Right renal pelvis (tissue), 4 donors: ENCODE data around the gene PTGER2. TPM values are rescaled to one million over a fixed set of nuclear protein-coding genes. Genes with fewer than 3 reads are reported as not detected.

ENCODE experiments used
- DNase-seq, 4 donors: peaks; one replicate each; pipeline ENCODE4 v3.0.0-alpha.2; 2013; ENCODE audit warnings: low read depth in 4 of 4, low spot score in 3 of 4, missing footprints in 1 of 4
- polyA plus RNA-seq, 4 donors: library from polyadenylated mRNA; unstranded; fragments of 120-200 nt; gene quantifications; one replicate each; pipeline ENCODE4 v1.2.1, GENCODE V29; 2013; ENCODE audit not compliant: insufficient read length in 4 of 4

PTGER2 gene, protein sequence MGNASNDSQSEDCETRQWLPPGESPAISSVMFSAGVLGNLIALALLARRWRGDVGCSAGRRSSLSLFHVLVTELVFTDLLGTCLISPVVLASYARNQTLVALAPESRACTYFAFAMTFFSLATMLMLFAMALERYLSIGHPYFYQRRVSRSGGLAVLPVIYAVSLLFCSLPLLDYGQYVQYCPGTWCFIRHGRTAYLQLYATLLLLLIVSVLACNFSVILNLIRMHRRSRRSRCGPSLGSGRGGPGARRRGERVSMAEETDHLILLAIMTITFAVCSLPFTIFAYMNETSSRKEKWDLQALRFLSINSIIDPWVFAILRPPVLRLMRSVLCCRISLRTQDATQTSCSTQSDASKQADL
- polyA plus RNA-seq, result 1 to 10 TPM; 6.2 to 8.7 (median 7.2) TPM

DNA sequence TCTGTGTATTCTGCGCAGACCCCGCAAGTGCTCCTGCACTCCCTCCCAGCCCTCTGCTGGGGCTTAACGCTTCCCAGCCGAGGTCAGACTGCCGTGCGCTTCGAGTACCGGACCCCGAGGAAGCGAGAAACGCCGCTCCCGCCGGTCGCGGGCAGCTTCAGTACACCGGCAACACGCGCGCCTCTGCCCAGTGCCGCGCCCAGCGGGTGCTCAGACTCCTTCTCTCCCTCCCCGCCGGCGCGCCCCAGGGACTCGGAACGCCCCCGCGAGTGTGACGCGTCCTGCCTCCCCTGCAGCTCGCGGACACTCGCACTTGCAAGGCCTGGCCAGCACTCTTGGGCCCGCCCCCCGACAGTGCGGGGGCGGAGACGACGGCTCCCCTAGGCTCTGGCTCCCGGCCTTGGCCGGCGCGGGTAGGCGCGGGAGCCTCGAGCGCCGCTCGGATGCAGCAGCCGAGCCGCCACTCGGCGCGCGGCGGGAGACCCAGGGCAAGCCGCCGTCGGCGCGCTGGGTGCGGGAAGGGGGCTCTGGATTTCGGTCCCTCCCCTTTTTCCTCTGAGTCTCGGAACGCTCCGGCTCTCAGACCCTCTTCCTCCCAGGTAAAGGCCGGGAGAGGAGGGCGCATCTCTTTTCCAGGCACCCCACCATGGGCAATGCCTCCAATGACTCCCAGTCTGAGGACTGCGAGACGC lies at the start of gene PTGER2:
TSS of gene PTGER2 (plus strand) at position 410 of the 692 bp plus-strand sequence. CDS start at position 647, 237 bp downstream.
- peak; percentile 64 to 71 (median 68) for DNase-seq

- DNase-seq, result no peak
These were observed 48.9 kb upstream of the PTGER2 start for GRCh38 chr14:52265253-52265652.

GRCh38 chr14:52266179-52266578 lies 47.9 kb upstream of the PTGER2 start:
- no peak for DNase-seq

GRCh38 chr14:52266782-52267181 lies 47.3 kb upstream of the PTGER2 start:
- no peak for DNase-seq

GRCh38 chr14:52267501-52268278 lies 46.4 kb upstream of the PTGER2 start, which contains the start of gene PTGDR:
TSS of gene PTGDR (plus strand) at chr14:52267698. CDS start at chr14:52267815, 117 bp downstream.
- peak in 1 of 4 donors; percentile 32 for DNase-seq

DNA sequence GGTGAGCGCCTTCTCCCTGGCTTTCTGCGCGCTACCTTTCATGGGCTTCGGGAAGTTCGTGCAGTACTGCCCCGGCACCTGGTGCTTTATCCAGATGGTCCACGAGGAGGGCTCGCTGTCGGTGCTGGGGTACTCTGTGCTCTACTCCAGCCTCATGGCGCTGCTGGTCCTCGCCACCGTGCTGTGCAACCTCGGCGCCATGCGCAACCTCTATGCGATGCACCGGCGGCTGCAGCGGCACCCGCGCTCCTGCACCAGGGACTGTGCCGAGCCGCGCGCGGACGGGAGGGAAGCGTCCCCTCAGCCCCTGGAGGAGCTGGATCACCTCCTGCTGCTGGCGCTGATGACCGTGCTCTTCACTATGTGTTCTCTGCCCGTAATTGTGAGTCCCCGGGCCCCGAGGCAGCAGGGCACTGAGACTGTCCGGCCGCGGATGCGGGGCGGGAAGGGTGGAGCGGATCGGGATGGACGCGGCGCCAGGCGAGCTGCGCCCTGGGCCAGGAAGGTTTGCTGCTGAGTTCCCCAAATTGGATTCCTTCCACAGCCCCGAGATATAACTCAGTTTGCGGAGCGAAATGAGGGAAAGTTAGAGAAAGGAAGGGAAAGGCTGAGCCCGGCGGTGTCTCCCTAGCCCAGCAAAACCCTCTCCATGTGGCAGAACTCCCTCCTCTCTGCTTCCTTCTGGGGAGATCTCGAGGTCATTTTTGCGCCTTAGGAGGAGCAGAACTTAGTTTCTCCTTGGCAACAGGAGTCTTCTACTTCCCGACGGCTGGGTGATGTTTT lies 45.6 kb upstream of the PTGER2 start:
- peak in 1 of 4 donors; percentile 41 for DNase-seq

- no peak for DNase-seq
These were observed 45.0 kb upstream of the PTGER2 start for GRCh38 chr14:52269100-52269499.

- no peak for DNase-seq
These were observed 44.1 kb upstream of the PTGER2 start for GRCh38 chr14:52269982-52270381.

- no peak for DNase-seq
These were observed 42.6 kb upstream of the PTGER2 start for GRCh38 chr14:52271538-52271937.

DNA sequence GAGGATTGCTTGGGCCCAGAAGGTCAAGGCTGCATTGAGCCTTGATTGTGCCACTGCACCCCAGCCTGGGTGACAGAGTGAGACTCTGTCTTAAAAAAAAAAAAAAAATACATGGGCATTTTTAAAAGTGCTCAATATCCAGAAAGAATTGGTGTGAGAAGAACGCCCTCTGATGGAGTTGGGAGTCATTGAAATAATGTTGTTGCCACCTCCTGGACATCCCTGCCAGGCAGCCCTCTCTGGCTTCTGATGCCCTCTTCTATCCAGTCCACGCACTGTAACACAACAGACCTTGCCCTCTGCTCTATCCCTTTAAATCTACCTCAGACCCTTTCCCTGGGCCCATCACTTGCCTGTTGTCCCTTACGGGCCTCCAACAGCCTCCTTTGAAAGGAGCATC lies 41.7 kb upstream of the PTGER2 start:
- DNase-seq, result no peak

GRCh38 chr14:52275372-52275771 lies 38.7 kb upstream of the PTGER2 start:
- no peak for DNase-seq

DNA sequence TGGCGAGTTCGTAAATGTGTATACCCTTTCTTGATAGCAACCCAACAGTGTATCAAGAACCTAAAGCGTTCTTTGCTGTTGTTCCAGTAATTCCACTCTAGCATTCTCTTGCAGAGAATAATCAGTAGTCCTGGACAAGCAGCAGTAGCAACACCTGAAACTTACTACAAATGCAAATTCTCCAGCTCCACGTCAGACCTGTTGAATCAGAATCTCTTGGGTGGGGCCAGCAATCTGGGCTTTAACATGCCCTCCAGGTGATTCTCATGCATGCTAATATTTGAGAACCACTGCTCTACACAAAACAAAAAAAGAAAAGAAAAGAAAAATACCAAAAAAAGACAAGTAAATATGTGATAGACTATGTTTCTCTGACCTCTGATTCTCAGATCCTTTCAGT lies 36.6 kb upstream of the PTGER2 start:
- no peak for DNase-seq

DNA sequence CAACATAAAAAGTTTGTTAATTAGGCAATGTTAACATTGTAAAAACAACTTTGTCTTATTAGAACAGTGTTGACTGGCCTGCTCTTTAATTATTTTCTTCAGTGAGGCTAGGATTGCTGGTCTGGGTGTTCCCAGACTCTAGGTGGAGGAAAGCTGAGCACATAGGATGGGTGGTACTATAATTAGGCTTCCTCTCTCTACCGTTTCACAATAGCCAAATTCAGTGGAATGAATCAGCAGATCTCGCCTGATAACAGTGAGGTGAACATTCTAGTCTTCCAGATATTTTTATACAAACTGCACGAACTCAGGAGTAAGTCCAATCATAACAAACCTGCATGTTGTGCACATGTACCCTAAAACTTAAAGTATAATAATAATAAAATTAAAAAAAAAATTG lies 34.7 kb upstream of the PTGER2 start:
- DNase-seq, result no peak

GRCh38 chr14:52283099-52283498 lies 31.0 kb upstream of the PTGER2 start:
- no peak for DNase-seq

DNA sequence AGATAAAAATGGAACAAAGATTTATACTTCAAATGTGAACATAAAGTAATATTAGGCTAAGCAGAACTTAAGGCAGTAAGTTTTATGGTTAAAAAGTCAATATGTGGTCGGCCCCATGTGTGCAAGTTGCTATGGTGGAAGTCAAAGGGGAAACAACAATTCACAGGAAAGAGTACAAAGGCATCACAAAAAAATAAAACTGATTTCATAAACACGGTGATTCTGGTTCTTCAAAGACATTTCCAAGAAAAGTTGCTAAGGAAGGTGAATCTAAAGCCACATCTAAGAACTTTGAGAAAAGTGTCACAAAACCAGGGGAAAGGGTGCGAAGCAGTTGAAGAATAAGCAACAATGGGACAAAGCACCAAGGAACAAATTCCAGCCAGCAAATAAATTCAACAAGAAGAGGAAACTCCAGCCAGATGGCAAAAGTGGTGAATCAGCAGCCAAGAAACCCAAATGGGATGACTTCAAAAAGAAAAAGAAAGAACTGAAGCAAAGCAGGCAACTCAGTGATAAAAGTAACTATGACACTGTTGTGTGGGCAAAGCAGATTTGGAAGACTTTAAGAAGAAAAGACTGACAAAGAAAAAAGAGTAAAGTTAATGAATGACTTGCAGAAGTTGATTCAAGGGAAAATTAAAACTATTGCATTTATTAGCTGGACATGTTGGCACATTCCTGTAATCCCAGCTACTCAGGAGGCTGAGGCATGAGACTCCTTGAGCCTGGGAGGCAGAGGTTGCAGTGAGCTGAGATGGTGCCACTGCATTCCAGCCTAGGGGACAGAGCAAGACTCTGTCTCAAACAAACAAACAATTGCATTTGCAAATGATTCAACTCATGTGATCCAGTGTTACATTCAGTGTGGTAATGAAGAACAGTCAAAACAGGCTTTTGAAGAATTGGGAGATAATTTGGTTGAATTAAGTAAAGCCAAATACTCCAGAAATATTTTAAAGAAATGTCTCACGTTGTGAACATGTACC lies 27.2 kb upstream of the PTGER2 start:
- DNase-seq, result no peak

- DNase-seq, result no peak
These were observed 17.7 kb upstream of the PTGER2 start for GRCh38 chr14:52296378-52296777.

- DNase-seq, result no peak
These were observed 15.3 kb upstream of the PTGER2 start for GRCh38 chr14:52298795-52299194.

- peak in 2 of 4 donors; percentile 23 to 48 for DNase-seq
These were observed 14.3 kb upstream of the PTGER2 start for GRCh38 chr14:52299692-52300278.

GRCh38 chr14:52303236-52303635 lies 10.9 kb upstream of the PTGER2 start:
- no peak for DNase-seq
